GM10266 (cell line): Measurements from ENCODE around the gene NSMCE1.

Source experiments
- DNase-seq: peaks from one replicate; pipeline ENCODE4 v3.0.0; 2012; ENCODE audit errors: extremely low spot score
- TF ChIP-seq, protein P1 (sequence below): IDR thresholded peaks from 2 replicates; pipeline ENCODE4 v1.5.1; 2012; ENCODE audit warnings: mild to moderate bottlenecking, low read depth; ENCODE audit not compliant: control insufficient read depth, insufficient read depth; ENCODE audit errors: missing control alignments

NSMCE1 gene

DNA sequence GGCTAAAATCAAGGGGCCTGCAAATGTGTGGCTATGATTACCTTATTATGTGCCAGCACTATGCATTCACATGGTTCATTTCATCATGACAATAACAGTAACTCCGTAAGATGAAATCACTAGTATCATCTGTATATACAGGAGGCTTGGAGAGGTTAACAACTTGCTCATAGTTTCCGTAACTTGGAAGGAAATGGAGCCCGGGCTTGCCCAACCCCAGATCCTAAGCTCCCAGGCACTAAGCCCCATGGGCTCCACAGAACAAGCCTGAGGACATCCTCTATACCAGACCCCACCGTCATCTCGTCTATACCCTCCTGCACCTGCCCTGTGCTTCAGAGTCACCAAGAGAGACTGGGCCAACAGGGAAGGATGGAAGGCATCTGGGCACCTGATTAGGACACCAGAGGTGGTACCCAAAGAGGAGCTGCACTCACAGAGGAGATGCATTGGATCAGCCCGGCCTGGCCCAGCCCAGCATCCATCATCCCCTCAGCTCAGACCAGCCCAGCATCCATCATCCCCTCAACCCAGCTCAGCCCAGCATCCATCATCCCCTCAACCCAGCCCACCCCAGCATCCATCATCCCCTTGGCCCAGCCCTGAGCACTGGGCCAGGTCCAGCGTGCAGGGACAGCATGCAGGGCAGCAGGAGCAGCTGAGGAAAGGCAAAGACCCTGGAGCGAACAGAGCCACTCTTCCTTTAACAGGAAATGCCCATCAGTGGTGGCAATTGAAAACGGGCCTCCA, 28.5 kb downstream of the NSMCE1 start:
- TF ChIP-seq, protein P1, sequence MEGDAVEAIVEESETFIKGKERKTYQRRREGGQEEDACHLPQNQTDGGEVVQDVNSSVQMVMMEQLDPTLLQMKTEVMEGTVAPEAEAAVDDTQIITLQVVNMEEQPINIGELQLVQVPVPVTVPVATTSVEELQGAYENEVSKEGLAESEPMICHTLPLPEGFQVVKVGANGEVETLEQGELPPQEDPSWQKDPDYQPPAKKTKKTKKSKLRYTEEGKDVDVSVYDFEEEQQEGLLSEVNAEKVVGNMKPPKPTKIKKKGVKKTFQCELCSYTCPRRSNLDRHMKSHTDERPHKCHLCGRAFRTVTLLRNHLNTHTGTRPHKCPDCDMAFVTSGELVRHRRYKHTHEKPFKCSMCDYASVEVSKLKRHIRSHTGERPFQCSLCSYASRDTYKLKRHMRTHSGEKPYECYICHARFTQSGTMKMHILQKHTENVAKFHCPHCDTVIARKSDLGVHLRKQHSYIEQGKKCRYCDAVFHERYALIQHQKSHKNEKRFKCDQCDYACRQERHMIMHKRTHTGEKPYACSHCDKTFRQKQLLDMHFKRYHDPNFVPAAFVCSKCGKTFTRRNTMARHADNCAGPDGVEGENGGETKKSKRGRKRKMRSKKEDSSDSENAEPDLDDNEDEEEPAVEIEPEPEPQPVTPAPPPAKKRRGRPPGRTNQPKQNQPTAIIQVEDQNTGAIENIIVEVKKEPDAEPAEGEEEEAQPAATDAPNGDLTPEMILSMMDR = no peak
- no peak for DNase-seq

DNA sequence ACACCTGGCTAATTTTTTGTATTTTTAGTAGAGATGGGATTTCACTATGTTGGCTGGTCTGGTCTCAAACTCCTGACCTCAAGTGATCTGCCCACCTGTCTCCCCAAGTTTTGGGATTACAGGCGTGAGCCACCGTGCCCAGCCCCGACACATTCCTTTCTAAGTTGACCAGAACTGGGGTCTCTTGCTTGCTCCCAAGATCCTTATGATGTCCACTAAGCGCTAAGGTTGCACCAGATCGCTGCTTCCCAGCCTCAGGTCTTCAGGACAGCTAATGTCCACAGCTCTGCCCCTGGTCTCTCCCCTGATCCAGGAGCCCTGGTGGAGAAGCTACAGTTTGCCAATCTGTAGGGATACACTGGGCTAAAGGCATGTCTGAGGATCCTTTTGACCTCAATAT, 29.5 kb downstream of the NSMCE1 start:
- no peak for DNase-seq
- TF ChIP-seq, protein P1 = no peak

GRCh38 chr16:27238591-27238990, 30.0 kb downstream of the NSMCE1 start:
- TF ChIP-seq, protein P1 = no peak
- DNase-seq = no peak

DNA sequence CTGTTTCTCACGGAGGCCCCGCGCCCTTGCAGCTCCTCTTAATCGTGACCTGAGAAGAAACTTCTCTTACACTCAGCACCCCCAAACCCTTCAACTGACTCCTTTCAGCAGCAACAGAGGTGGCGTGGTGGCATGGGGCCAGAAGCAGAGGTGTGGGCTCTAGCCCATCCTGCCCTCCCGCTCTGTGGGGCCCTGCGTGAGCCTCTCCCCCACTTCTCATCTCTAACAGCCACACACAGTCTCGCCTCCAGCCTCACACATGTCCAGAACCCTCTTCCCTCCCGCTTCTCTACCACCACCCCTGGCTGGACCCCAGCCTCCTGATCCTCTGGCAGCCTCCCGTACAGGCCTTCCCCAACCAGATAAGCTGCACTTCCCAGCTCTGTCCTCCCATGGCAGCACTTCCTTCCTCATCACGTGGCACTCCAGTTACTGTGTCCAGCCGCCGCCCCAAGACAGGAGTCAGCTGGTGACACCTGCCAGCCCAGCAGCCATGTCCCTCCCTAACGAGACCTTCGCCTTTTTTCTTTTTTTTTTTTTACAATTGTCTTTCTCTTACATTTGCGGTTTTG, 30.5 kb downstream of the NSMCE1 start:
- no peak for DNase-seq
- TF ChIP-seq, protein P1 = no peak

DNA sequence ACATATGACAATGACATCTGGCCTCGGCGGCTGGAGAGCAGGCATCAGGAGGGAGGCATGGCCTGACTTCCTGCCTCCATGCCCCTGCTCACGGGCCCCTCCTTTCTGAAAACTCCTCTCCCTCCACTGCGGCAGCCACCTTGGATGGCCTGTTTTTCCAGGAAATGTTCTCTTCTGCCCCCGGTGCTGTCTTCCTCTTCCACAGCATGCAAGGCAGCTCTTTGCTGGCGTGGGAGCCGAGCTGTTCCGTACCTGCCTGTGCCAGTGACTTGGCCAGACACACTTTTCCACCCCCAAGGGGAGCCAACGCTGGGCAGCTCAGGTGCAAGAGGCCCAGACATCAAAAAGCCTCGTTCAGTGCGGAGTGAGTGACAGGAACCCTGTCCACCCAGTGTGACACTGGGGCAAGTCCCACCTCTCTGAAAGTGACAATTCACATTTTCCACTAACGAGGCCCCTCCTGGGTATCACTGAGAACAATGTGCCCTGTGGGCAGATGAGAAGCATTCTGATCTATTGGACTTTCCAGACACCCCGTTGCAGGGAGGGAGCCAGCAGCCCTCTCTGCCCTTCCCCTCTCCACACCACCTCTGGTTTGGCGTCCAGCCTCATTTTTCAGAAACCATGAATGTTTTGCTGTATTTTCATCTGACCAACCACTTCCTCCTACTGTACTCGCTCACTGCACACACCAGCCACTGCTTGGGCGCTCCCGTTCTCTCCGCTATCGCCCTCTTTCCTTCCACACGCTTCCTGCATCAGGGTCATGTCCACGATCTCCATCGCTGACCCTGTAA, 31.2 kb downstream of the NSMCE1 start:
- TF ChIP-seq, protein P1 = no peak
- peak; percentile 71 for DNase-seq

DNA sequence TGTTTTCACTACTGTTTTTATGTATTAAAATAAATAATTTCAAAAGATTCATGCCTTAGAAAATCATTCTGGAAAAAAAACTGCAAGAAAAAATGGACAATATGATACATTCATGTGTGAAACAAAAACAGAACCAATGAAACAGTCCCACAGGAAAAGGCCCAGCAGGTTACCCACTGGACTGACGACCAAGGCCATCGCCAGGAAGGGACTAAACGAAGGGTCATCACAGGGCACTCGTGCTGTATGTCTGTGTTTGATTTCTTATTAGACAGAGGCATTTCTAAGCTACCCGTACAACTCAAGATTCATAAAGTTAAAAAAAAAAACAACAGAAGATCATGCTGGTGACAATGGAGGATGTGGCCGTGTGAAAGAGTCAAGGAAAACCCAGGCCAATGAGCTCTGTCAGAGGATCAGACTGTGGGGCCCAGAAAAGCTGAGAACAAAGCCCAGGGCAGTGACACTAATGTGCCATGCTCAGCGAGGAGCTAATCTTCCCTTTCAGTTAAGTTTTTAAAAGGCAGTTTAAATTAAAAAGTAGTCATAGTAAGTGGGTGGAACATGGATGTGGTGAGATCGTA, 31.8 kb downstream of the NSMCE1 start:
- DNase-seq = no peak
- TF ChIP-seq, protein P1 = no peak

DNA sequence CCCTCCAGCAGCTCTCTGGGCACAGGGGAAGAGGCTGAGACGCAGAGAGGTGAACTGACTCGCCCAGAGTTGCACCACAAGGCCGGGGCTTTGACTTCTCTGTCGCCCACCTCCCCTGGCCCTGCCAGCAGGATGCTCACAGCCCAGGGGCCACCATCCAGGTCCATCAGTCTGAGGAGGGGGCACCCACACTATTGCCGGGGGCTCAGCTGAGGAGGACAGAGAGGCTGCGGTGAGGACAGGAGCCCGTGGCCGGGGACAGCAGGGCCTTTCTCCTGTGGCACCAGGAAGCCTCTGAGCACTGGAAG, 32.7 kb downstream of the NSMCE1 start:
- TF ChIP-seq, protein P1 = no peak
- no peak for DNase-seq
